K562 treated with DMSO at 1 percent for 24 hours (cell line): ENCODE measurements around the gene VGLL1. TPM values are rescaled to one million over a fixed set of nuclear protein-coding genes. Genes with fewer than 3 reads are reported as not detected.

Experiments
- total RNA-seq: library from RNA; unstranded; fragments of 300-600 nt; gene quantifications from 2 replicates; pipeline ENCODE4 v1.2.3, GENCODE V29; 2022; ENCODE audit warnings: low read depth; ENCODE audit not compliant: insufficient read depth

VGLL1 gene
- total RNA-seq = not detected in 2 replicates

GRCh38 chrX:136531951-136532350 lies at the start of gene VGLL1:
VGLL1 (plus strand) TSS chrX:136532215; CDS start chrX:136536021, 3,806 bp downstream.

GRCh38 chrX:136487647-136488046 lies 44.4 kb upstream of the VGLL1 start, which contains the start of gene BRS3:
BRS3 (plus strand) TSS chrX:136487947; CDS start chrX:136488115, 168 bp downstream.

GRCh38 chrX:136497556-136498052 lies 34.4 kb upstream of the VGLL1 start, which contains the start of gene HTATSF1:
HTATSF1 (plus strand) TSS chrX:136497592; CDS start chrX:136497685, 93 bp downstream.

Other genes with a start within 250 kb of the VGLL1 start
- gene ADGRG4, start 231.3 kb upstream of the VGLL1 start, total RNA-seq = not detected in 2 replicates
- gene BRS3, start 44.3 kb upstream of the VGLL1 start, total RNA-seq = 0.17 TPM in 1 of 2 replicates, not detected in the other
- gene HTATSF1, start 34.6 kb upstream of the VGLL1 start, total RNA-seq = 40.4 and 47.6 TPM in 2 replicates
- gene CD40LG, start 115.9 kb downstream of the VGLL1 start, total RNA-seq = not detected in 2 replicates
- 17.0 and 17.2 TPM in 2 replicates for gene ARHGEF6, start 248.7 kb downstream of the VGLL1 start, total RNA-seq